Stimulated activated CD4-positive, alpha-beta T cell treated with anti-CD3 and anti-CD28 coated beads, Interleukin-15, amount 100 ng/mL, for 48 hours (primary cell): Measurements from ENCODE around the gene CCDC15.
"Not testable (repeated sequence)": the region's sequence is repeated elsewhere in the genome, so short reads cannot be mapped to it uniquely, and the experiment has no call there.

ENCODE experiments used
- DNase-seq, 2 donors: peaks; one replicate each; pipeline ENCODE4 v3.0.0-alpha.2; 2020; ENCODE audit warnings: low read depth in 2 of 2

CCDC15 gene

DNA sequence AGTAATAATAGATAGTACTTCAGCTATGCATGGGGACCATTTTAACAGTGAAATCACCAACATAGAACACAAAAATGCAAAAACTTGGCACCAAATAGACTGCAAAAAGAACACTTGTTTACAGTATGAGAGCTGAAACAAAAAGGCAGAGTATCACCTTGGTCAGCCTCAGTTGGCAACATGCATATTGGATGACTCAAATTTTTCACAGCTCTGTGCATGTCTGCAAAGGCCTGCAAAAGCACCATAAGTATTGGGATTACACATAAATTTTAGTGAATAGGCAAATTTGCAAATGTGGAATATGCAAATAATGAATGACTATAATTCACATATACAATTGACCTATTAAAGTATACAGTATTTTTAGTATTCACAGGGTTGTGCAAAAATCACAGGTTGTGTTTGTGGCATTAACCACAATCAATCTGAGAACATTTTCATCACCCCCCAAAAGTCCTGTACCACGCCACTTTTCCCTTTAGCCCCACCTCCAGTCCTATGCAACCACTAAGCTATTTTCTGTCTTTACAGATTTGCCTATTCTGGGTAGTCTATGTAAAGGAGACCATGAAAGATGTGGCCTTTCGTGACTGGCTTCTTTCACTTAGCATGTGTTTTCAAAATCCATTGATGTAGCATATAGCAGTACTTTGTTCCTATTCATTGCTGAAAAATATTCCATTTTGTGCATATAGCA, 47.2 kb downstream of the CCDC15 start:
- DNase-seq = no peak

DNA sequence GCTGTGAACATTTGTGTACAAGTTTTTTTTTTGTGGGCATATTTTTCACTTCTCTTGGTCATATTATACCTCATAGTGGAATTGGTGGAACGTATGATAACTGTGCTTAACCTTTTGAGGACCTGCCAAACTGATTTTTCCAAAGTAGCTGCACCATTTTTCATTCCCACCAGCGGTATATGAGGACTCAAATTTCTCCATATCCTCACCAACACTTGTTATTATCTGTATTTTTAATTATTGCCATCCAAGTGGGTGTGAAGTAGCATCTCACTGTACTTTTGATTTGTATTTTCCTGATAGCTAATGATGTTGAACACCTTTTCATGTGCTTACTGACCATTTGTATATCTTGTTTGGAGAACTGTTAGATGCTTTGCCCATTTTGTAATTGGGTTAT, 47.8 kb downstream of the CCDC15 start:
- no peak for DNase-seq

DNA sequence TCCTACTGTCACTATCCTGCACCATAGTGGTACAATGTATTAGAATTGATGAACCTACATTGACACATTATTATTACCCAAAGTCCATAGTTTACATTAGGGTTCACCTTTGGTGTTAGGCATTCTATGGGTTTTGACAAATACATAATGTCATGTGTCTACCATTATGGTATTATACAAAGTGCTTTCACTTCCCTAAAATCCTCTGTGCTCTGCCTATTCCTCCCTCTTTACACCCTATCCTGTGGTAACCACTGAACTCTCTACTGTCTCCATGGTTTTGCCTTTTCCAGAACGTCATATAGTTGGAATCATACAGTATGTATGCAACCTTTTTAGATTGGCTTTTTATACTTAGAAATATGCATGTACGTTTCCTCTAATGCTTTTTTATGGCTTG, 51.5 kb downstream of the CCDC15 start:
- DNase-seq = no peak

DNA sequence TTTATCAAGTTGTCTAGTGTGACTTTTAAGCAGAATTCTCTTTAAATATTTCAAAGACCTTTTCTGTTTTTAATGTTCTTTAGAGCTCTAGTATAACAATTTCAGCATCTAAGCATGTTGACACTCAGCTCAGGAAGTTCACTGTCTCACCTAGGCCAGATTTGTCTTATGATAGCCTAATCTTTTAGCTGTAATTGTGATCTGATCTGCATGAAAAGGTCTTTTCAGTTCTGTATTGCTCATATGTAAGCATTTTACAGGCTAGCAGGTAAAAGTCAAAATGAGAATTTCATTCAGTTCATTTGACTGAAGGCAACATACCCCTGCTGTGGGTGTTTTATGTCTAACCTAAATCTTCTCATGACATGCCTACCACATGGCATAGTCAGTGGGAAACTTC, 62.4 kb downstream of the CCDC15 start:
- no peak for DNase-seq

DNA sequence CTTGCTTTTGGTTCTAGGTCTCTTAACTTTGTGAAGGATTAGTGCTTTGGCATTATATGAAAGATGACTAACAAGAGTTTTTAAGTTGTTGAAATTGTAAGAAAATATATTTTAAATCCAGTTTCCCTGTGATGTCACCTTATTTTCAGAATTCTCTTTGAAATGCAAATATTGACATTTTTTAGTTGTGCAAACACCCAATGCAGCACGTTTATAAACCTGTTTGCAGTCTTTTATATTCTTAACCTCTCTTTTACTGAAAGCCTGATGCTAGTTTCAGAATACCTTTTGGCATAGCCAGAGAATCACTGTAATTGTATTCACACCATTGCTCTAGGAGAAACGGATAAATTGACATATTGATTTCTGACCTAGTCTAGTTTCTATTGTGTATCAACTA, 66.3 kb downstream of the CCDC15 start:
- no peak for DNase-seq

DNA sequence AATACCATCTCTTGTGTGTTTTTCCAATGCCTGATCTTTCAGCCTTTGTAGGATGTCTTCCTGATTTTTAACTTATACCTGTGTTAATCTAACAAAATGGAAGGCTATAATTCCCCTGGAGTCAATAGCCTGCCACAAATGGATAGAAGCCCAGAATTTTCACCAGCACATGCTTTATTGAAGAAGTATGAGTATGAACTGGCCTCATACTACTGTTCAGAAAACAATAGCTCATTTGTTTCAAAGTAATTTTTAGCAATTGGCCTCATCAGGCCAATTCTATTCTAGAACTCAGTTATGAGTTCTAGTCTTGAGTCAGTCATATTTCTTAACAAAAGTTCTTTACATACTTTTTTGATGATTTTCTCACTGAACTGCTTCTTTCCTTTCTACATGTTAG, 68.5 kb downstream of the CCDC15 start:
- DNase-seq = no peak

DNA sequence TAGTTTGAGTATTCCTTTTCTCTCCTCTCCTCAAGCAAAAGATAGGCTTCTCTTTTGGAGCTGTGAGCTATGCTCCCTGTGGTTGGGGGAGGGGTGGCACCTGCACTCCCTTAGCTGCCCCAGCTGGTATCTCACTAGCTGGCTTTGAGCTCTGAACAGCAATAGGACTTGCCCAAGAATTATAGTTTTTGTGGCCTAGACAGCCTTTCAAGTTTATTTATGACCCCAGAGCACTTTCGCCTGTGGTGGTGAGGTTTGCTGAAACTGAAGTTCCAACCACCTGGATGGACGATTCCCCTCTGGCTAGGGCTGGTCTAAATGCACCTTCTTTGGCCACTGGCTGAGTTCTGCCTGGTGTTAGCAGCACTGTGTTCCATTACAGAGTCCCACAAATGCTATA, 72.0 kb downstream of the CCDC15 start:
- no peak for DNase-seq

DNA sequence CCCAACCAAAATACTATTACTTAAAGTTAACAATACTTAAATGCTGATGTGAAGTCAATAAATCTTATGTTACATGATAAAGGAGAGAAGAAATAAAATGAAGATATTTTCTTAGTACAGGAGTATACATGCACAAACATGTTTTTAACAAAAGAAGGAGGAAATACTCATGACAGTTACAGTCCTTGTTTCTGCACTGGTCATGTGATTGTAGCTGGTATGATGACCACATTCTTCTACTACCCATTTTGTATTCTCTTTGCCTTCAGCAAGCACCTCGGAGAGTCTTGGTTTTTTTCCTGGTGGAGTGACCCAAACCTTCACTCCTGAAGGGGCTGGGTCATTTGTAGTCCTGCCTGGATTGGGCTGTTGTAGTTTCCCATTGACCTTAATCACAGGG, 75.4 kb downstream of the CCDC15 start:
- not testable (repeated sequence) for DNase-seq

DNA sequence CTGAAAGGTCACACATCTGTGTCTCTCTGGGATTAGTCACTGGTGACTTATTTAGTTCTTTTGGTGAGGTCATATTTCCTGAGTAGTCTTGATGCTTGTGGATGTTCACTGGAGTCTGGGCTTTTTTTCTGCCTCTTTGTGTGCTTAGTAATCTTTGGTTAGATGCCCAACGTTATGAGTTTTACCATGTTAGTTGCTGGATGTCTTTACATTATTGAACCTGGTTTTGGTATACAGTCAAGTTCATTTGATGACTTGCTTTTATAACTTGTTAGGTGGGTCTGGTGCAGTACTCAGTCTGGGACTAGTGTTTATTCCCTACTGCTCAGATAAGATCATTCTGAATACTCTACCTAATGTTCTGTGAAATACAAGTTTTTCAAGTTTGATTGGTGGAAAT, 82.9 kb downstream of the CCDC15 start:
- no peak for DNase-seq

DNA sequence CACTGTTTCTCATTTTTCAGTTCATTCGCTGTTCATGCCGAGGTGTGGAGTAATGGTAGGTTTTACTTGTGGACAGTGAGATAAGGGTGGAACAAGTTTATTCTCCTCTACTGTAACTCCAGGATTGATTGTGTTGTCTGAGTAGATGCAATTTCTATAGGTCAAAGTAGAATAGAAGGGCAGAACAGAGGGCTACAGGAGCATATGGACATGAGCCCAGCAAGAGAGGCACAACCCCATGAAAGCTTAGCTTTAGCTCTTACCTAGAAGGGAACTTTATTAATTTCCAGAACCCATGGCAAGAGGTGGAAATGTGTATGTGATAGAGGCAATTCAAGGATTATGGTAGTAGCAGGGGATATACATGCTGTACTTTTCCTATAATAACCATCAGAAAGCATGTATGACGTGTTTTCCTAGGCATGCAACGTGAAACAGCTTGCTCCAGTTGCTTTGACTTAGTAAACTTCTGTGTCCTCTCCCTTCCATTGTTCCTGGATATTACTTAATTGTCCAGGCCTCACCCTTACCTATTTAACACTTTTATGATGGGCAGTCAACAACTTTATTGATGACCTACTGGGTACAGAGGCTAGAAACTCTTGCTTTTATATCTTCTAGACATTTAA, 95.3 kb downstream of the CCDC15 start:
- DNase-seq = no peak

DNA sequence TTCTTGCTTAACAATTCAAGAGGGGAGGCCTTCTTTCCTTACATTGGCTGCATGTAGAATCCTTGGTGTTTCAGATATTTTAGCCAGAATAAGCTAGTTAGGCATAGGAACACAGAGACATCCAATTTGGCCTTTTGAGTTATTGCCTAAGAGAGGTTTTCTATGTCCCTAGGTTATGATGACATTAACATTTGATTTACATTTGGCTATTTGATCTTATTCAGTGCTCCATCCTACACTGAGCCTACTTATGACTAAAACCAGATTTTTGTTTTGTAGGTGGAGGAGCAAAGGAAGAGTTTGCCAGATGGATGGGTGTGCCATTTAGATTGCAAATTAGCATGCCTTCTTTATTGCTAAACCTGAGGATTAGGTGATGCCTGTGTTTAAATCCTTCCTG, 98.0 kb downstream of the CCDC15 start:
- no peak for DNase-seq

DNA sequence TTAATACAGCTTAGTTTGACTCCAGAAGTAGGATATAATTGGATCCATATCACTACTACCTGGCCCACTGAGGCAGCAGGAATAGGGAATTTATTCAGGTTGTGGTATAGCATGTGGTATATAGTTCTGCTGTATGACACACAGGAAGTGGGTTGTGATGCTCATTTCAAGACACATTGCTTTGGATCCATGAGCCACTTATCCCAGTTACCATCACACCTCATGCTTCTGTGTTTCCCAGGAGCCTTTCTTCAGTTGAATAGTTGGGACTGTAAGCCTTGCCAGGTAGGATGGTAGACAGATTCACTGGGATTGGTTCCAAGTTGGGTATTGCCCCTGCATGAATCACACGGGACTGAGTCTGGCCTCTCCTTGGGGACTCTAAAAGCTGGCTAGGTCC, 99.2 kb downstream of the CCDC15 start:
- DNase-seq = no peak

DNA sequence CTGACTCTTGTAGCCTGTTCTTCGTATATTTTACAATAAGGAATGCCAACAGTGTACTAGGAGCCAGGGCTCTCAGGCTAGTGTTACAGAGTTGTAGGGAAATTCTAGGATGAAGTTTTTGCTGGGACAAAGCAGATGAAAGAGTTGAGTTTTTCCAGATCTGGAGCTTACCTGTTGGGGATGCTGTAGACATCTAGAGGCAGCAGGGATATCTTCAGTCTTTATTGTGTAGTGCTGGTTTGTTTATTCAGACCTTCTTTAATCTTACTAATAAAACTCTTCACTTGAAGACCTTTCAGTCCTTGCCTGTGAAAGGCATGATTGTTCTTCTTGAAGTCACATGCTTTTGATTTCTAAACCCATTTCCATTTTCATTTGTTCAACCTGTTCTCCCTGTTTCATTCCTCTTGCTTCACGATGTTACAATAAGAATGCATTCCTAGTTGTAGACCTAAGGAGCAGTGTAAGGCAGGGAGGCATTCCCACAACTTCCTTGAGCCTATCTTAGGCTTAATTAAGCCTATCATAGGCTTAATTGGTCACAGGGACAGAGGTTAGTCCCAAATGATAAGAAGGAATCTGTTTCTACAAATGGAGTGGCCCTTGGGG, 101.2 kb downstream of the CCDC15 start:
- no peak for DNase-seq

DNA sequence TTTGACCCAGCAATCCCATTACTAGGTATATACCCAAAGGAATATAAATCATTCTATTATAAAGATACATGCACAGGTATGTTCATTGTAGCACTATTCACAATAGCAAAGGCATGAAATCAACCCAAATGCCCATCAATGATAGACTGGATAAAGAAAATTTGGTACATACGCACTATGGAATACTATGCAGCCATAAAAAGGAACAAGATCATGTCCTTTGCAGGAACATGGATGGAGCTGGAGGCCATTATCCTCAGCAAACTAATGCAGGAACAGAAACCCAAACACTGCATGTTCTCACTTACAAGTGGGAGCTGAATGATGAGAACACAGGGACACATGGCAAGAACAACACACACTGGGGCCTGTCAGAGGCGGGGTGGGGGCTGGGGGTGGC, 102.1 kb downstream of the CCDC15 start:
- not testable (repeated sequence) for DNase-seq

DNA sequence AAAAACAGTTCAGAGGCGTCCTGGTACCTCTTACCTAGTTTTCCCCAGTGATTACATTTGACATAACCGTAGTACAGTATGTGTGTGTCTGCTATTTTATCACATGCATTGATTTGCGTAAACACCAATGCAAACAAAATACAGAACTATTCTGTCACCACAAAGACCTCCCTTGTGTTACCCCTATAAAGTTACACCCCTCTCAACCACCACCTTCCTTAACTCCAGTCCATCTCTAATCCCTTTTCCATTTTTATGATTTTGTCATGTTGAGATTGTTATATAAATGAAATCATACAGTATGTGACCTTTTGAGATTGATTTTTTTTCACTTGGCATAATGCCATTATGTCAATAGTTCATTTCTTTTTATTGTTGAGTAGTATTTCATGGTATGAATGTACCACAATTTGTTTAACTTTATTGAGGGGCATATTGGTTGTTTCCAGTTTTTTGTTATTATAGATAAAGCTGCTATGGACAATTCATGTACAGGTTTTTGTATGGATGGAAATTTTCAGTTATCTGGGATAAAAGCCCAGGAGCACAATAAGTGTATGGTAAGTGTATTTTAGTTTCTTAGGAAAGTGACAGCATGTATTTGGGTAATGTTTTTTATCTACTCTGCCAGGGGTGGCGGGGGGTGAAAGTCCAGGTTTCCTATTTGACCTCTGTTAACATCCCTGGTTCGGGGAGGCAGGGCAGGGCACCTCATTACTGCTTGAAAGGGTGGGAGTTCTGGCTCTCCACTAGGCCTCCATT, 103.1 kb downstream of the CCDC15 start:
- DNase-seq = no peak

DNA sequence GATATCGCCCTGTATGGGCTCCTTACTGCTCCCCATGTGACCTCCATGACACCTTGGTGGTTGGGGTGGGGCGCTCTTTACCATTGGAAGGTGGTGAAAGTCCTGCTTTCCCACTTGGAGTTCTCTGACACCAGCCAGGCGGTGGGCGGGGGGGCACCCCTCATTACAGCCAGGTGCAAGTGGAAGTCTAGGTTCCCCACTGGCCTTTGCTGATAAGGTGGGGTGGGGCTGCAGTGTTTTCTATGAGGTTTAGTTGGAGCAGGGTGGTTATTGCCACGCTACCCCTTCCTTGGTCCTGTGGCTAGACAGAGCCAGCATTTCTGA, 103.7 kb downstream of the CCDC15 start:
- DNase-seq = no peak

DNA sequence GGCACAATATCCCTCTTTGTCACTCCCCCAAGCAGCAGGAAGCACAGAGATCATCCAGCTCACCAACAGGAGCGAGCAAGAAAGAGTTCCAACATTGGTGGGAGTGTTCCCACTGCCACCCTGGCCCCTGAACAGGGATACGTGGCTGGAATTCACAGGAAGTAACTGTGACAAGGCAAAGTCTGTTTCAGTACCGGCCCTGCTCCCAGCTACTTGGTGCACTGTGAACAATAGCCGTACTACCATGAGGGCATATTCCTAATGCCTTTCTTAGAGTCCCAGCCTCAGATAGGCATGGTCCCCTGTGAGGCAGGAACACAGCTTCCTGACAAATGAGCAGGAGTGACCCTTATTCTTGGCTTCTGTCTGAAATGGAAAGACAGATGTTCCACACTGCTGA, 107.3 kb downstream of the CCDC15 start:
- DNase-seq = no peak

DNA sequence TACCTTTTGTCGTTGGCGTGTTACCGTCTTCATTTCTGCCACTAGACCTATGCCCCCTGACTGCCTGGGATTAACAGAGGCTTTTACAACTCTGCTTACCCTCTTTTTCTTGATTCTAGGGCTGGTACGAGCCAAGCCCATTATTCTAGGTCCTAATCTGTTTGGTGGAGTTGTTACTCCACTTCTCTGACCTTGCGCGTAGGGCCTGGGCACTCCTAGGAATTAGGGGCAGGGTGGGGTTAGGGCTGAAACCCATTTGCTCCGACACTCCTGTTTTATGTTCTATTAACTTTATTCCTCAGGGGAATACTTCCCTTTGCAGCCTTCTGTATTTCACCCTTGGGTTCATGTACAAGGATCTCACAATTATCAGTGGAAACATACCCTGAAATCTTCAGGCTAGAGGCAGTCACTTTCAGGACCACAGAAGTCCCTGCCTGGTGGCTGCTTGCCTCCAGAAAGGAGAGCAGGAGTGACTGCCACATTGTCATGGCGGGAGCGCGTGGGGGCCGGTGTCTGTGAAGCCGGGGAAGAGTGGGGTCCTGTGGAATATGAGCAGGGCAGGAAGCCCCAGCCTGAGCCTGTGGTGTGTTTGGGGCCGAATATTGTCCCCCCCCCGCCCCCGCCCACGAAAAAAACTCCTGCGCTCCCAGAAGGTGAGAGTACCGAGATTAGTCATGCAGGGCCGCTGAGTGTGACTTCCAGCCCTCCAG, 108.4 kb downstream of the CCDC15 start:
- DNase-seq = no peak

DNA sequence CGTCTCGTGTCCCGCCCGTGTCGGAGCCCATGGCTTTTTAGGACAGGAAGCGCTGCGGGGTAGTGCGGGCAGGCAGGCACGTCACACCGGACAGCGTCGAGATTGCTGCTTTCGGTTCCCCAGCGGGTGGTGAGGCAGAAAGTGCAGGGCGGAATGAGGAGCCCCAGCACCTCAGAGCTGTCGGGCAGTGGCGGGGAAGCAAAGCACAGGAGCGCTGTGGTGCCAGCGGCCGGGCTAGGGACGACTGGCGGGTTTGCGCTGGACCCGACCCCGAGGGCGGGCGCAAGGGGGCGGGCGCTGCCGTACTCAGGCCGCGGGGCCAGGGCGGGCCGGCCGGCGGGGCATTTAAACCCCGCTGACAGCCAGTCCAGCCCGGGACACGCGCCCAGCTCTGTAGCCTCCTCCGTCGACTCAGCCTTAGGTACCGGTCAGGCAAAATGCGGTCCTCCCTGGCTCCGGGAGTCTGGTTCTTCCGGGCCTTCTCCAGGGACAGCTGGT, 109.0 kb downstream of the CCDC15 start, which contains the start of gene SLC37A2:
SLC37A2 (plus strand) TSS at position 375 of the 498 bp plus-strand sequence; CDS start at position 438, 63 bp downstream.
- peak; percentile 22 to 30 for DNase-seq

DNA sequence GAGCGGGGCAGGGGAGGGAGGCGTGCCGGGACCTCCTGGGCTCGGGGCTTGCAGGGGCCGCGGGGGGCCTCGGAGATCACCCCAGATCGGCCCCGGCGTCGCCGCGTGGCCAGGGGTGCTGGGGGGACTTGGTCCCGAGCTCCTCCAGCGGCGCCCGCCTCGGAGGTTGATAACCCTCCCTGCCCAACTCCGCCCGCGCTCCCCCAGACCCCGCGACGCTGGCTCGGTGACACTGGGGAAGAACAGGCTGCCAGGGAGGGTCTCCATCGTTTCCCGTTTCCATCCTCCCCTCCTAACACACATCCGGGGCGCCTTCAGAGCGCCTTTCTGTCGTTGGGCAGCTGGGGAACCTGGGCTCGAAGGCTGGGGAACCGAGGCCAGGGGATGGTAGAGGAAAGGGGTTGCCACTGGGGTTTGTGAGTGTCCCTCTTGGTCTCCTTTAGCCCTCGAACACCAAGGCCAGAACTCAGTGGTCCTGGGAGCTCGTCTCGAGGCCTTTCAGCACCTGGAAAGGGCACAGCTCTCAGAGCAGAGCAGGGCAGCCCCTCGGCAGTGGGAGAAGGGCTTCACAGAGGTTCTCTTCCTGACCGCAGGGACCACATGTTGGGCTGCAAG, 109.5 kb downstream of the CCDC15 start:
- no peak for DNase-seq

DNA sequence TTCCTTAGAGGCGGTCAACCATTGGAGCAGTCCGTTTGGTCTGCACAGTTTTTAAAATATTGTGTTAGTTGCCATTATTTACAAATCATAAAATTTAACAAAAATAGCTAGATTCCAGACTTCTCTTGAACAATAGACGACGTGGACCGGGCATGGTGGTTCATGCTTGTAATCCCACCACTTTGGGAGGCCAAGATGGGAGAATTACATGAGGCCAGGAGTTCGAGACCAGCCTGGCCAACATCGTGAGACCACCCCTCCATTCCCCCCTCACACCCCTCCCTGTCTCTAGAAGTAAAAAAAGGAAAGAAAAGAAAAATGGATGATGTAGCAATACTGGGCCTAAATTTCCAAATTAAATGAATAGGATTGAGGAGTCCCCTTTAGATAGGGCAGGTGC, 110.1 kb downstream of the CCDC15 start:
- no peak for DNase-seq
